ENCODE measurements around the gene NMU. TPM values are rescaled to one million over a fixed set of nuclear protein-coding genes. Genes with fewer than 3 reads are reported as not detected.

NMU gene
- total and polyA plus RNA-seq, 2 of the 4 experiments (the other 2 are of a cell fraction): not detected

DNA sequence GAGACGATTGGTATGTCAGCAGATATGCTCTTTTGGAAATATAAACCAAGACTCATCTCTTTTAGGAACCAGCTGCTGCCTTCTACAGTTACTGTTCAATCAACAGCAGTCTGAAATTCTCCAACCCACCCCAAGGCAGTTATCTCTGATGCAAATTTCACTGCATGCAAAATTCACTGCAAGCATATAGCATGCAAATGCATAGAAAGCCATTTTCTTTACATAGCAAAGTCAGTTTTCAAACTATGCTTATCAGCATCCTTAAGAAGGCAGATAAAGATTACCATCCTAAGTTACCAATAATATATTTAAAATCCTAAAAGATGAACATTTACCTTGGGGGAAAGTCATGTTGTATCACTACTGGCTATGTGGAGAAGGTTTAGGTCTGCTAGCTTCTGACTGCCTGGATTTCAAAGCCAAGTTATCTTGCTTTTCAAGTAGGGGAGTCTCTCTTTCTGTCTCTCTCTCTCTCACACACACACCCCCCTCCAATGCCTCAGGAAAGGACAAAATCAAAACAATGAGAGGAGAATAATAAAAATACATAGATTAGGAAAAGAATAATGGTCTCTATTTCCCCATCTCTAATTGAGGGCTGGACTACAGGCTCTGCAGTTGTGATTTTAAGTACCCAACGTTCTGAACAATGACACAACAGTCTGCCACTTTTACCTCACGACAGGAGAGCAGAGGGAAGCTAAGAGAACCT, 1.5 kb downstream of the NMU start:
- ChIA-PET CTCF (no interaction called here), POLR2A (ENCODE audit: unreplicated experiment) (no interaction called here)
- no peak overlapping the region for H3K4me2 ChIP-seq (ENCODE audit: low read depth, low read length)
- dilution Hi-C loops (cut with HindIII; ENCODE audit: low sequenced_read_pairs, unreplicated experiment) (no loop called here), intact Hi-C loops (cut with micrococcal nuclease) (loop anchor here (5.0 kb wide), 1 partner anchor 287 kb away; the partner anchor contains the start of gene SRD5A3), in situ Hi-C loops (cut with MboI; ENCODE audit: low sequenced_read_pairs) (no loop called here)
- no peak overlapping the region for H2BK15ac ChIP-seq (ENCODE audit: low read depth, low read length)
- no peak overlapping the region for H3K23ac ChIP-seq (ENCODE audit: low read depth, low read length)
- H4K20me1 ChIP-seq (ENCODE audit: insufficient read depth, low read length): no peaks in the 10 kb centered on the region
- H3K18ac ChIP-seq (ENCODE audit: low read depth, low read length): no peak overlapping the region
- no peak overlapping the region for H2BK120ac ChIP-seq (ENCODE audit: low read depth, low read length)
- no peak overlapping the region for H3K4ac ChIP-seq (ENCODE audit: low read depth, low read length)
- H3K56ac ChIP-seq (ENCODE audit: extremely low read depth, insufficient read depth, low read length): no peak overlapping the region
- no peaks in the 10 kb centered on the region for H3K9me1 ChIP-seq (ENCODE audit: insufficient read depth, low read length)
- H3K4me3 ChIP-seq (ENCODE audit: insufficient read depth, low read depth, low read length): no peak overlapping the region
- DNase-seq (no peak), ATAC-seq (ENCODE audit: low read depth) (no peak)
- no peak overlapping the region for H4K8ac ChIP-seq (ENCODE audit: low read depth in 2 of 2, low read length in 2 of 2)
- H3K79me1 ChIP-seq (ENCODE audit: low read depth in 1 of 2, low read length in 2 of 2): no peaks in the 10 kb centered on the region
- H4K91ac ChIP-seq (ENCODE audit: insufficient read depth, low read depth, low read length): no peak overlapping the region
- H3K27me3 ChIP-seq (ENCODE audit: control insufficient read depth, insufficient read depth, low read length): peaks cover 33% of the 10 kb centered on the region
- H3K36me3 ChIP-seq (ENCODE audit: control insufficient read depth, insufficient read depth, low read length): no peaks in the 10 kb centered on the region
- H2BK20ac ChIP-seq (ENCODE audit: low read depth, low read length): no peak overlapping the region
- H3K4me1 ChIP-seq (ENCODE audit: control insufficient read depth, insufficient read depth, low read length): no peaks in the 10 kb centered on the region; the same call in 1 of the 2 replicates
- TF ChIP-seq POLR2A (IDR thresholded peaks at IDR 0.05; ENCODE audit: low read depth, low read length) (no peak), MAFK (IDR thresholded peaks at IDR 0.05; ENCODE audit: low read depth, low read length) (no peak), RAD21 (IDR thresholded peaks at IDR 0.05; ENCODE audit: low read length) (no peak), CEBPB (IDR thresholded peaks at IDR 0.05; ENCODE audit: low read depth, low read length) (no peak), CHD1 (IDR thresholded peaks at IDR 0.05; ENCODE audit: low read depth, low read length) (no peak), MXI1 (IDR thresholded peaks at IDR 0.05; ENCODE audit: borderline replicate concordance, low read depth, low read length) (no peak), RCOR1 (IDR thresholded peaks at IDR 0.05; ENCODE audit: insufficient replicate concordance, low read length) (no peak), RFX5 (IDR thresholded peaks at IDR 0.05; ENCODE audit: low read depth, low read length) (no peak), SMC3 (IDR thresholded peaks at IDR 0.05; ENCODE audit: low read depth, low read length) (no peak), ELK1 (IDR thresholded peaks at IDR 0.05; ENCODE audit: borderline replicate concordance, low read depth, low read length) (no peak), NFE2L2 (IDR thresholded peaks at IDR 0.05; ENCODE audit: low read depth, low read length) (no peak), BHLHE40 (IDR thresholded peaks at IDR 0.05; ENCODE audit: low read depth, low read length) (no peak), FOS (IDR thresholded peaks at IDR 0.05; ENCODE audit: low read depth, low read length) (no peak), MAZ (IDR thresholded peaks at IDR 0.05; ENCODE audit: borderline replicate concordance, low read depth, low read length) (no peak)
- TF ChIP-seq, protein P1, sequence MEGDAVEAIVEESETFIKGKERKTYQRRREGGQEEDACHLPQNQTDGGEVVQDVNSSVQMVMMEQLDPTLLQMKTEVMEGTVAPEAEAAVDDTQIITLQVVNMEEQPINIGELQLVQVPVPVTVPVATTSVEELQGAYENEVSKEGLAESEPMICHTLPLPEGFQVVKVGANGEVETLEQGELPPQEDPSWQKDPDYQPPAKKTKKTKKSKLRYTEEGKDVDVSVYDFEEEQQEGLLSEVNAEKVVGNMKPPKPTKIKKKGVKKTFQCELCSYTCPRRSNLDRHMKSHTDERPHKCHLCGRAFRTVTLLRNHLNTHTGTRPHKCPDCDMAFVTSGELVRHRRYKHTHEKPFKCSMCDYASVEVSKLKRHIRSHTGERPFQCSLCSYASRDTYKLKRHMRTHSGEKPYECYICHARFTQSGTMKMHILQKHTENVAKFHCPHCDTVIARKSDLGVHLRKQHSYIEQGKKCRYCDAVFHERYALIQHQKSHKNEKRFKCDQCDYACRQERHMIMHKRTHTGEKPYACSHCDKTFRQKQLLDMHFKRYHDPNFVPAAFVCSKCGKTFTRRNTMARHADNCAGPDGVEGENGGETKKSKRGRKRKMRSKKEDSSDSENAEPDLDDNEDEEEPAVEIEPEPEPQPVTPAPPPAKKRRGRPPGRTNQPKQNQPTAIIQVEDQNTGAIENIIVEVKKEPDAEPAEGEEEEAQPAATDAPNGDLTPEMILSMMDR (conservative IDR thresholded peaks at IDR 0.05; ENCODE audit: low read depth, low read length): no peak
- TF ChIP-seq, protein P2, sequence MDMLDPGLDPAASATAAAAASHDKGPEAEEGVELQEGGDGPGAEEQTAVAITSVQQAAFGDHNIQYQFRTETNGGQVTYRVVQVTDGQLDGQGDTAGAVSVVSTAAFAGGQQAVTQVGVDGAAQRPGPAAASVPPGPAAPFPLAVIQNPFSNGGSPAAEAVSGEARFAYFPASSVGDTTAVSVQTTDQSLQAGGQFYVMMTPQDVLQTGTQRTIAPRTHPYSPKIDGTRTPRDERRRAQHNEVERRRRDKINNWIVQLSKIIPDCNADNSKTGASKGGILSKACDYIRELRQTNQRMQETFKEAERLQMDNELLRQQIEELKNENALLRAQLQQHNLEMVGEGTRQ (IDR thresholded peaks at IDR 0.05; ENCODE audit: low read depth, low read length): no peak
- no peak overlapping the region for H3K27ac ChIP-seq (ENCODE audit: insufficient read depth, low read length)
- H3K9ac ChIP-seq (ENCODE audit: low read depth, low read length): no peak overlapping the region
- H2AK5ac ChIP-seq (ENCODE audit: low read depth, low read length): no peak overlapping the region
- no peaks in the 10 kb centered on the region for H3K9me3 ChIP-seq (ENCODE audit: control insufficient read depth, insufficient read depth, low read length)
- no TSS peak for BruUV-seq (replicated peaks)
- no peak overlapping the region for H2AK9ac ChIP-seq (replicated peaks; ENCODE audit: low read depth, low read length, poor library complexity)
- no peak overlapping the region for H2BK5ac ChIP-seq (ENCODE audit: low read depth, low read length, poor library complexity, severe bottlenecking)
- H4K5ac ChIP-seq (ENCODE audit: low read depth, low read length): no peak overlapping the region
- no peak overlapping the region for H3K14ac ChIP-seq (replicated peaks; ENCODE audit: low read depth, low read length)
- no CpG with 5 or more reads among the region's 3 CpGs for WGBS, 2 experiments (ENCODE audit: extremely low coverage in 2 of 2, insufficient read length in 1 of 2)
- no peak overlapping the region for H2AFZ ChIP-seq (replicated peaks; ENCODE audit: low read length, poor library complexity)
